ENCODE measurements around the gene HSPA1L.

GRCh38 chr6:31831350-31832215 is 16.5 kb upstream of the HSPA1L start:
- TF ChIP-seq CTCF (IDR thresholded peaks at IDR 0.05) = no peak
- peak in 1 of 3 donors; percentile 37 for TF ChIP-seq POLR2AphosphoS5 (IDR thresholded peaks at IDR 0.05)

All from breast epithelium (tissue), 3 donors.